A549 (cell line): Measurements from ENCODE around the gene PIK3R6. TPM values are rescaled to one million over a fixed set of nuclear protein-coding genes. Genes with fewer than 3 reads are reported as not detected.

Experiments
- ATAC-seq, 2 experiments: fragments of 200-7000 bp in 1 of 2; fragments of >200 bp in 1 of 2; cut with Nextera tagmentation in 1 of 2; cut with Tn5 transposase in 1 of 2; 3 replicates each; pipeline versions ENCODE4 v1.8.0 to v1.9.1; 2018 to 2020; ENCODE audit warnings: mild to moderate bottlenecking in 1 of 2, moderate library complexity in 1 of 2
- CTCF ChIA-PET: fragments of 300-600 bp; sonication (Branson Sonifier 250); formaldehyde crosslinking; extraction: SDS; loops from one replicate; lab custom pipeline; 2021; ENCODE audit warnings: antibody characterized with exemption, inconsistent platforms; lab: Yijun Ruan, JAX
- POLR2A ChIA-PET: fragments of 350-600 bp; formaldehyde crosslinking; extraction: SDS; loops from one replicate; lab custom pipeline; 2021; ENCODE audit warnings: antibody characterized with exemption, inconsistent platforms; lab: Yijun Ruan, JAX
- DNase-seq, 2 experiments: peaks; one replicate each; pipeline versions ENCODE4 v3.0.0 to v3.0.0-alpha.2; 2011 to 2016; ENCODE audit warnings: low read depth in 1 of 2, low spot score in 1 of 2
- FAIRE-seq: peaks from 2 replicates; lab custom pipeline; 2011; peaks lifted over from hg19 to GRCh38; lab: Jason Lieb, UNC
- H3K27ac ChIP-seq, 2 experiments: fragments of >200 bp; sonication (Bioruptor Twin); formaldehyde crosslinking; 3 replicates each; pipeline ENCODE4 v1.5.1; 2016 to 2017
- H3K4me1 ChIP-seq: fragments of >200 bp; sonication (Bioruptor Twin); formaldehyde crosslinking; 3 replicates; pipeline ENCODE4 v1.6.1; 2016
- H3K4me2 ChIP-seq: fragments of >200 bp; sonication (Bioruptor Twin); formaldehyde crosslinking; 3 replicates; pipeline ENCODE4 v1.6.1; 2016
- H3K4me3 ChIP-seq: fragments of >200 bp; sonication (Bioruptor Twin); formaldehyde crosslinking; 3 replicates; pipeline ENCODE4 v1.5.1; 2016
- H3K9me3 ChIP-seq: fragments of >200 bp; sonication (Bioruptor Twin); formaldehyde crosslinking; 3 replicates; pipeline ENCODE4 v1.6.1; 2016
- BHLHE40 ChIP-seq: IDR thresholded peaks from 2 replicates; pipeline ENCODE4 v1.6.1; 2012; ENCODE audit warnings: low read depth, low read length, inconsistent platforms
- CTCF ChIP-seq: fragments of >200 bp; sonication (Bioruptor Twin); formaldehyde crosslinking; IDR thresholded peaks from 3 replicates; pipeline ENCODE4 v1.5.1; 2016
- EP300 ChIP-seq, 2 experiments: fragments of >200 bp; sonication (Bioruptor Twin); formaldehyde crosslinking; IDR thresholded peaks; 2 replicates in 1 of 2; 3 replicates in 1 of 2; pipeline ENCODE4 v1.6.1; 2016 to 2017
- GATA3 ChIP-seq: IDR thresholded peaks from 2 replicates; pipeline ENCODE4 v1.6.1; 2012; ENCODE audit warnings: borderline replicate concordance
- HOXB5 ChIP-seq: fragments of 250-450 bp; sonication (Bioruptor Pico); IDR thresholded peaks from 2 replicates; pipeline ENCODE4 v1.5.0; 2020; ENCODE audit warnings: mild to moderate bottlenecking, moderate library complexity
- JUNB ChIP-seq: fragments of >200 bp; sonication (Bioruptor Twin); formaldehyde crosslinking; IDR thresholded peaks from 2 replicates; pipeline ENCODE4 v1.6.1; 2016
- KDM5A ChIP-seq: fragments of 200-600 bp; sonication (generic); IDR thresholded peaks from 2 replicates; pipeline ENCODE4 v1.6.1; 2016; ENCODE audit warnings: antibody characterized with exemption, mild to moderate bottlenecking
- MAFK ChIP-seq: fragments of 450-650 bp; IDR thresholded peaks from 2 replicates; pipeline ENCODE4 v1.6.1; 2014; ENCODE audit not compliant: partially characterized antibody
- PHF8 ChIP-seq: fragments of 200-600 bp; sonication (generic); IDR thresholded peaks from 2 replicates; pipeline ENCODE4 v1.6.1; 2016; ENCODE audit warnings: low read depth, mild to moderate bottlenecking, antibody characterized with exemption, moderate library complexity, borderline replicate concordance
- POLR2AphosphoS2 ChIP-seq: conservative IDR thresholded peaks from 2 replicates; pipeline ENCODE4 v1.6.1; 2012; ENCODE audit warnings: low read length, improper control_type of control experiment, inconsistent platforms
- RAD21 ChIP-seq, 2 experiments: fragments of >200 bp in 1 of 2; sonication (Bioruptor Twin) in 1 of 2; formaldehyde crosslinking in 1 of 2; IDR thresholded peaks in 1 of 2; conservative IDR thresholded peaks in 1 of 2; 2 replicates in 1 of 2; 3 replicates in 1 of 2; pipeline ENCODE4 v1.6.1; 2012 to 2018; ENCODE audit warnings: inconsistent platforms in 1 of 2
- RFX5 ChIP-seq: fragments of 450-650 bp; IDR thresholded peaks from 2 replicates; pipeline ENCODE4 v1.7.1; 2014; ENCODE audit warnings: antibody characterized with exemption, mild to moderate bottlenecking, moderate library complexity
- RNF2 ChIP-seq: fragments of 200-600 bp; sonication (generic); IDR thresholded peaks from 2 replicates; pipeline ENCODE4 v1.6.1; 2016; ENCODE audit warnings: low read depth, mild to moderate bottlenecking, antibody characterized with exemption, moderate library complexity, borderline replicate concordance
- USF2 ChIP-seq: fragments of 450-650 bp; IDR thresholded peaks from 2 replicates; pipeline ENCODE4 v1.6.1; 2014; ENCODE audit warnings: antibody characterized with exemption
- ZFP36 ChIP-seq: fragments of 450-650 bp; IDR thresholded peaks from 2 replicates; pipeline ENCODE4 v1.6.1; 2014; ENCODE audit warnings: borderline replicate concordance; ENCODE audit not compliant: partially characterized antibody
- ZNF302 ChIP-seq: fragments of 250-450 bp; sonication (Bioruptor Pico); IDR thresholded peaks from 2 replicates; pipeline ENCODE4 v1.9.0; 2021; ENCODE audit warnings: inconsistent platforms, mild to moderate bottlenecking, moderate library complexity
- WGBS: methylation state at CpG from one replicate; pipeline ENCODE4 v1.1.6; 2017; ENCODE audit errors: missing lambda C conversion rate; 5-methylcytosine and 5-hydroxymethylcytosine counted together
- polyA plus RNA-seq, 4 experiments: library from polyadenylated mRNA; depleted of rRNA in 3 of 4; stranded (reverse); fragments of >200 nt; fragmentation: RNase III in 1 of 4; extraction: RNeasy Plus Mini Kit Qiagen cat#74134 plus additional on column Dnase treatment in 1 of 4; gene quantifications; 2 replicates in 3 of 4; 3 replicates in 1 of 4; pipeline ENCODE4 v1.2.3, GENCODE V29; 2011 to 2017
- TF ChIP-seq, protein P1 (sequence below): fragments of >200 bp; sonication (Bioruptor Twin); formaldehyde crosslinking; IDR thresholded peaks from 2 replicates; pipeline ENCODE4 v1.6.1; 2016

Gene PIK3R6
- polyA plus RNA-seq, 2 of the 4 experiments (the other 2 are of a cell fraction): not detected

GRCh38 chr17:8861495-8862181 lies 5.8 kb downstream of the PIK3R6 start:
- WGBS: 46% methylated on average over 7 of the region's 7 CpGs
- ChIA-PET CTCF (interaction anchor here (0.9 to 1.2 kb wide), 4 partner anchors 9 to 33 kb away, joined by 3 to 6 read pairs (median 3); no protein-coding TSS in a partner anchor), POLR2A (no interaction called here)
- no peak overlapping the region for H3K4me3 ChIP-seq
- ATAC-seq: no peak
- peaks cover 8% of the 10 kb centered on the region; the same call in 1 of the 3 replicates for H3K4me1 ChIP-seq
- no peaks in the 10 kb centered on the region for H3K9me3 ChIP-seq
- no peak overlapping the region for H3K27ac ChIP-seq
- peak; percentile 61 for FAIRE-seq
- H3K4me2 ChIP-seq: no peak overlapping the region
- TF ChIP-seq PHF8: no peak
- TF ChIP-seq RFX5: no peak
- TF ChIP-seq CTCF: no peak
- peak; percentile 80 for TF ChIP-seq MAFK
- no peak for TF ChIP-seq RNF2
- TF ChIP-seq, all 56 proteins: peak for 1
- no peak for DNase-seq

- Histone ChIP-seq H3K4me3 (no peak overlapping the region), H3K4me2 (no peak overlapping the region), H3K4me1 (peaks cover 8% of the 10 kb centered on the region; the same call in 1 of the 3 replicates), H3K9me3 (no peaks in the 10 kb centered on the region), H3K27ac (no peak overlapping the region)
- FAIRE-seq: no peak
- no peak for ATAC-seq
- TF ChIP-seq EP300 (IDR thresholded peaks at IDR 0.05) (no peak), USF2 (no peak), JUNB (no peak), ZNF302 (CRISPR knock-in tag) (no peak), POLR2AphosphoS2 (no peak)
- ChIA-PET CTCF (interaction anchor here (0.7 to 1.4 kb wide), 2 partner anchors 29 to 34 kb away, joined by 3 to 4 read pairs; no protein-coding TSS in a partner anchor), POLR2A (no interaction called here)
- DNase-seq: no peak
- 57% methylated on average over 12 of the region's 14 CpGs for WGBS
These were observed 7.6 kb downstream of the PIK3R6 start for GRCh38 chr17:8859804-8860430.

- ATAC-seq: 0 out of 6 replicates have a peak, but pooled peaks of 1 of the 2 experiments have one; percentile 30
- 72% methylated on average over 11 of the region's 11 CpGs for WGBS
- ChIA-PET POLR2A (no interaction called here), CTCF (interaction anchor here (1.0 to 1.4 kb wide), 3 partner anchors 10 to 74 kb away, joined by 3 to 4 read pairs (median 3); no protein-coding TSS in a partner anchor)
- DNase-seq: no peak
- TF ChIP-seq GATA3 (no peak), KDM5A (no peak), MAFK (no peak), RAD21 (conservative IDR thresholded peaks at IDR 0.05 in 1 of 2, IDR thresholded peaks at IDR 0.05 in 1 of 2) (no peak), HOXB5 (CRISPR knock-in tag) (no peak), ZFP36 (no peak), BHLHE40 (no peak), USF2 (peak; percentile 26; the same call in 1 of the 2 replicates)
- TF ChIP-seq, protein P1, sequence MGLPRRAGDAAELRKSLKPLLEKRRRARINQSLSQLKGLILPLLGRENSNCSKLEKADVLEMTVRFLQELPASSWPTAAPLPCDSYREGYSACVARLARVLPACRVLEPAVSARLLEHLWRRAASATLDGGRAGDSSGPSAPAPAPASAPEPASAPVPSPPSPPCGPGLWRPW: no peak
- Histone ChIP-seq H3K4me3 (no peak overlapping the region), H3K27ac (no peak overlapping the region), H3K4me1 (peaks cover 8% of the 10 kb centered on the region; the same call in 1 of the 3 replicates), H3K9me3 (no peaks in the 10 kb centered on the region), H3K4me2 (no peak overlapping the region)
- FAIRE-seq: no peak
These were observed 8.3 kb downstream of the PIK3R6 start for GRCh38 chr17:8859027-8859803.
